Small intestine (tissue), 7 donors: ENCODE results near the gene ELANE. TPM values are rescaled to one million over a fixed set of nuclear protein-coding genes. Genes with fewer than 3 reads are reported as not detected.
"Not testable (repeated sequence)": the region's sequence is repeated elsewhere in the genome, so short reads cannot be mapped to it uniquely, and the experiment has no call there.

Source experiments
- DNase-seq, 2 donors: peaks; one replicate each; pipeline versions ENCODE4 v3.0.0 to v3.0.0-alpha.2; 2013
- FAIRE-seq: peaks from 2 replicates; lab custom pipeline; 2012; peaks lifted over from hg19 to GRCh38; lab: Jason Lieb, UNC
- H3K27ac ChIP-seq, 3 donors: one replicate each; pipeline ENCODE4 v1.5.1; 2013; ENCODE audit warnings: low read length in 2 of 3, mild to moderate bottlenecking in 2 of 3, control low read depth in 1 of 3, inconsistent platforms in 1 of 3, low read depth in 1 of 3, moderate library complexity in 1 of 3
- H3K27me3 ChIP-seq, 3 donors: one replicate each; pipeline ENCODE4 v1.6.1; 2013; ENCODE audit warnings: low read length in 3 of 3, inconsistent platforms in 1 of 3; ENCODE audit not compliant: control insufficient read depth in 3 of 3, insufficient read depth in 3 of 3
- H3K36me3 ChIP-seq, 3 donors: one replicate each; pipeline ENCODE4 v1.6.1; 2013; ENCODE audit warnings: low read length in 3 of 3, inconsistent platforms in 1 of 3, low read depth in 1 of 3, mild to moderate bottlenecking in 1 of 3, moderate library complexity in 1 of 3; ENCODE audit not compliant: control insufficient read depth in 3 of 3, insufficient read depth in 2 of 3
- H3K4me1 ChIP-seq, 3 donors: one replicate each; pipeline ENCODE4 v1.6.1; 2013; ENCODE audit warnings: low read length in 2 of 3, inconsistent platforms in 1 of 3, low read depth in 1 of 3, mild to moderate bottlenecking in 1 of 3, moderate library complexity in 1 of 3; ENCODE audit not compliant: control insufficient read depth in 3 of 3, insufficient read depth in 2 of 3
- H3K4me3 ChIP-seq, 3 donors: one replicate each; pipeline ENCODE4 v1.5.1; 2013; ENCODE audit warnings: low read length in 3 of 3, control low read depth in 1 of 3, inconsistent platforms in 1 of 3, low read depth in 1 of 3, mild to moderate bottlenecking in 1 of 3, moderate library complexity in 1 of 3
- H3K9me3 ChIP-seq, 2 donors: one replicate each; pipeline ENCODE4 v1.6.1; 2013; ENCODE audit warnings: low read depth in 1 of 2, low read length in 1 of 2; ENCODE audit not compliant: control insufficient read depth in 2 of 2, insufficient read depth in 1 of 2
- WGBS, 3 donors: extraction: QIAGEN DNeasy Blood & Tissue Kit; methylation state at CpG; one replicate each; pipeline ENCODE4 v1.1.7; 2013; 5-methylcytosine and 5-hydroxymethylcytosine counted together
- polyA plus RNA-seq, 4 donors: library from polyadenylated mRNA; stranded (reverse) in 3 of 4; unstranded in 1 of 4; fragments of 200-250 nt in 3 of 4; fragments of 120-200 nt in 1 of 4; gene quantifications; one replicate each; pipeline versions ENCODE4 v1.2.1 to v1.2.3, GENCODE V29; 2013
- donor health status: healthy with polysubstance abuse.
- donor health status: control.
- donor health status: control.
- donor health status: Bipolar disorder and iron deficiency.
- donor health status: healthy.

The ELANE gene
- polyA plus RNA-seq, 4 donors: 0.09 to 1.8 TPM; not detected in 2

DNA sequence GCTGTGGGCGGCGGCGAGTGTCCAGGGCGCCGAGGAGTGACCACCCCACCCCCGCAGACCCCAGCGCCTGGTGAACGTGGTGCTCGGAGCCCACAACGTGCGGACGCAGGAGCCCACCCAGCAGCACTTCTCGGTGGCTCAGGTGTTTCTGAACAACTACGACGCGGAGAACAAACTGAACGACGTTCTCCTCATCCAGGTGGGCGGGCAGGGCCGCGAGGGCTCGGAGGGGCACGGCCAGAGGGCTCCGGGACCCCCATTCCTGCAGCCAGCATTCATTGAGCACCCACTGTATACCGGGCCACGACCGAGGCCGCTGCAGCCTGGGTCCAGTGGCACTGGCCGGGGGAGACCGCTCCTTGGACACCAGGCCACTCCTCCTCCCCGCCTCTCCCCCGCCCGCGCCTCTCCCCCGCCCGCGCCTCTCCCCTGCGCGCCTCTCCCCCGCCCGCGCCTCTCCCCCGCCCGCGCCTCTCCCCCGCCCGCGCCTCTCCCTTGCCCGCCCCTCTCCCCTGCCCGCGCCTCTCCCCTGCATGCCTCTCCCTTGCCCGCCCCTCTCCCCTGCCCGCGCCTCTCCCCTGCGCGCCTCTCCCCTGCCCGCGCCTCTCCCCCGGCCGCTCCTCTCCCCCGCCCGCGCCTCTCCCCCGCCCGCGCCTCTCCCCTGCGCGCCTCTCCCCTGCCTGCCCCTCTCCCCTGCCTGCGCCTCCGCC, 8.1 kb upstream of the ELANE start:
- DNase-seq: no peak
- no peak for FAIRE-seq
- H3K36me3 ChIP-seq: no peaks in the 10 kb centered on the region
- peaks cover 4 to 68% (median 10%) of the 10 kb centered on the region in 3 donors for H3K27me3 ChIP-seq
- no peak overlapping the region for H3K27ac ChIP-seq
- H3K4me3 ChIP-seq: no peak overlapping the region
- 9 to 33% (median 10%) methylated on average over 24 to 69 of the region's 70 CpGs for WGBS, 3 donors
- peaks cover 0 to 5% (median 0%) of the 10 kb centered on the region in 3 donors for H3K4me1 ChIP-seq
- H3K9me3 ChIP-seq: no peaks in the 10 kb centered on the region

DNA sequence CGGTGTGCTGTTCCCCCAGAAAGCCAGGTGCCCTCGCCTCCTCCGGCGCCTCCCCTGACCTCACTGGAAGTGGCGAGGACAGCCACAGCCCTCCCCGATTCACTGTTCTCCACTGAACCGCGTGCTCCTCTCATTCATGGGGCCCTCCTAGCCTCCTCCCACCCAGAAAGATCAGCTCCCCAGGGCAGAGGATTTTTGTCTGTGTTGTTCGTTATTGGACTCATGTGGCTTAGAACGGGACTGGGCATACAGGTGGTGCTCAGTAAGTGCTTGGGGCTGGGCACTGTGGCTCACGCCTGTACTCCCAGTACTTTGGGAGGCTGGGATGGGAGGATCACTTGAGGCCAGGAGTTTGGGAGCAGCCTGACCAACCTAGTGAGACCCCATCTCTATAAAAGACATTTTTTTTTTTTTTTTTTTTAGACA, 7.5 kb upstream of the ELANE start:
- Histone ChIP-seq H3K27me3 (peaks cover 4 to 69% (median 10%) of the 10 kb centered on the region in 3 donors), H3K36me3 (no peaks in the 10 kb centered on the region), H3K4me3 (no peak overlapping the region), H3K9me3 (no peaks in the 10 kb centered on the region), H3K27ac (no peak overlapping the region), H3K4me1 (peaks cover 0 to 5% (median 0%) of the 10 kb centered on the region in 3 donors)
- DNase-seq (no peak), FAIRE-seq (no peak)
- WGBS, 3 donors: 9 to 40% (median 16%) methylated on average over 10 to 11 of the region's 11 CpGs

DNA sequence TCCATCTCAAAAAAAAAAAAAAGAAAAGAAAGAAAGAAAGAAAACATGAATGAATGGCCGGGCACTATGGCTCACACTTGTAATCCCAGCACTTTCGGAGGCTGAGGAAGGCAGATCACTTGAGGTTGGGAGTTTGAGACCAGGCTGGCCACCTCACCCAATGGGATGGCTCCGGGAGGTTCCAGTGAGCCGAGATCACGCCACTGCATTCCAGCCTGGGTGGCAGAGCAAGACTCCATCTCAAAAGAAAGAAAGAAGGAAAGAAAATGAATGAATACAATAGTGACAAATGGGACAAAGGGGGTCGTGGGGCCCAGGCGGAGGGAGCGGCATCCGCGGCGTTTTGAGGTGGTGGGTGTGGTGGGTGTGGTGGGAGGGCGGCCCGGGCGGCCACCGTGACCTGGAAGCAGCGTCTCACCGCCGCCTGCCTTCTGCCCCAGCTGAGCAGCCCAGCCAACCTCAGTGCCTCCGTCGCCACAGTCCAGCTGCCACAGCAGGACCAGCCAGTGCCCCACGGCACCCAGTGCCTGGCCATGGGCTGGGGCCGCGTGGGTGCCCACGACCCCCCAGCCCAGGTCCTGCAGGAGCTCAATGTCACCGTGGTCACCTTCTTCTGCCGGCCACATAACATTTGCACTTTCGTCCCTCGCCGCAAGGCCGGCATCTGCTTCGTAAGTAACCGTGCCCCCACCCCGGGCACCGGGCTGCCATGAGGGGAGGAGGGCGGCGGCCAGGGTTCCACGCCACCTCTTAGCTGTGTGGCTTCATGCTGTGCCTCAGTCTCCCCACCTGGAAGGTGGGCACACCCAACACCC, 6.2 kb upstream of the ELANE start:
- 57 to 72% (median 57%) methylated on average over 27 to 37 of the region's 37 CpGs for whole genome bisulfite sequencing, 3 donors
- DNase-seq: no peak
- H3K27me3 ChIP-seq: peaks cover 4 to 79% (median 10%) of the 10 kb centered on the region in 3 donors
- H3K36me3 ChIP-seq: no peaks in the 10 kb centered on the region
- H3K27ac ChIP-seq: no peak overlapping the region
- FAIRE-seq: no peak
- peaks cover 0 to 5% (median 0%) of the 10 kb centered on the region in 3 donors for H3K4me1 ChIP-seq
- no peak overlapping the region for H3K4me3 ChIP-seq
- H3K9me3 ChIP-seq: no peaks in the 10 kb centered on the region

DNA sequence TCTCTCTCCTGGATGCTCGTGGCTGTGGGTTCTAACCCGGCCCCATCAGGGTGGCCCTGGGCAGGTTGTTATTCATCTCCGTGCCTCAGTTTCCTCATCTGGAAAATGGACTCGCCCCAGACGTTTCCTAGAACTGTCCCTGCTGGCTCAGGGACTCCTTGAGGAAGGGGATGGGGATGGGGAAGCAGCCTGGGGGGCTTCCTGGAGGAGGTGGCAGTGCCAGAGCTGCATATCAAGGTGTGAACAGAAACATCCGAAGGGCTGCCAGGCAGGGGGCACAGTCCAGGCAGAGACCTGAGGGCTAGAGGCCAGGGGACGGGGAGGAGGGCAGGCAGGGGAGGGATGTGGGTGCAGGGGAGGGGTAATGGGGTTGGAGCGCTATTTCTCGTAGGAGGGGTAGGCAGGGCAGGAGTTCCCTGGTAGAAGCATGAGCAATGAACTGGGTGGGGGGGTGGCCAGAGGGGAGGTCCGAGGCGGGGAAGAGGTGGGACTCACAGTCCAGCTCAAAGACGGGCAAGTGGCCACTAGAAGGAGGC, 3.6 kb upstream of the ELANE start:
- Histone ChIP-seq H3K27me3 (peaks cover 8 to 84% (median 11%) of the 10 kb centered on the region in 3 donors), H3K9me3 (no peaks in the 10 kb centered on the region), H3K4me1 (peaks cover 0 to under 1% (median 0%) of the 10 kb centered on the region in 3 donors), H3K27ac (peak overlapping the region in 1 of 3 donors; percentile 32), H3K36me3 (no peaks in the 10 kb centered on the region), H3K4me3 (no peak overlapping the region)
- no peak for DNase-seq
- FAIRE-seq: no peak
- 30 to 45% (median 33%) methylated on average over 11 to 12 of the region's 12 CpGs for WGBS, 3 donors

DNA sequence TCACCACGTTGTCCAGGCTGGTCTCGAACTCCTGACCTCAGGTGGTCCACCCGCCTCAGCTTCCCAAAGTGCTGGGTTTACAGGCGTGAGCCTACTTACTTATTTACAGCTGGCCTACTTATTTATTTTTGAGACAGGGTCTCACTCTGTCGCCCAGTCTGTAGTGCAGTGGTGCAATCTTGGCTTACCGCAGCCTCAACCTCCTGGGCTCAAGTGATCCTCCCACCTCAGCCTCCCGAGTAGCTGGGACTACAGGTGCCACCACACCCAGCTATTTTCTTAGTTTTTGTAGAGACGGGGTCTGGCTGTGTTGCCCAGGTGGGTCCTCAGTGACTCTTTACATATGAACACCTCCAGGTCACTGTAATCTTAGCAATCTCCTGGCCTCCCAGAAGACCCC, 2.9 kb upstream of the ELANE start:
- not testable (repeated sequence) for H3K36me3 ChIP-seq, DNase-seq, H3K4me3 ChIP-seq, H3K9me3 ChIP-seq, H3K4me1 ChIP-seq, H3K27ac ChIP-seq, FAIRE-seq
- peaks cover 7 to 78% (median 11%) of the 10 kb centered on the region in 3 donors for H3K27me3 ChIP-seq
- WGBS, 3 donors: 66 to 78% (median 75%) methylated on average over 8 of the region's 8 CpGs

DNA sequence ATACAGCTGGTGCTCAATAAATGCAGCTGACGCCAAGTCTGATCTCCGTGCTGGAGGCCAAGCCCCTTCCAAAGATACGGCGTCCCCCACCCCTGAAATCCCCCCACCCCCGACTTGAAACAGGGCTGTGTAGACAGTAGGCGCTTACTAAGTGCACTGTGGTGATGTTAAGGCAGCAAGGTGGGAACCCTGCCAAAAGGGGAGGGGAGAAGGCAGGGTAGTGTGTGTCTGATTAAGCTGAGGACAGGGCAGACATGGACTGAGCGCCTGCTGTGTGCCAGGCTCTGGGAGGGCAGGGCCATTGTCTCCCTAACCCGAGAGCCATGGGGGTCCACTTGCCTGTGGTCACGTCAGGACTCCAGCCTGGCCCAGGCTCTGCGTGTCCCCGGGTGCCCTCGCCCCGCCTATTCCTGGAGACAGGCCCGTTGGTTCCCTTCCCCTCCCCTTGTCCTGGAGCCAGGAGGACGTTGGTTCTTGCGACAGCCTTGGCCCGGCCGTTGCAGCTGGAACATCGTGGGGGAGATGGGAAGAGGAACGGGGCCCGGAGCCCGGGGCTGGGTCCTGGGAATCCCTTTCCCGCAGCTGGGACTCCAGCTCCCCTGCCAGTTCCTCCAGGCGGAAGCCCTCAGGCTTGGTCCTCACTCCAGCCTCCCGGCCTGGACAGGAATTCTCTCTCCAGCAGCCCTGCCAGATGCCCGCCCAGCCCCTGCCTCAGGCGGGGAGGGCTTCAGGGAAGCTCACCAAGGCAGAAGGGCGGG, 1.7 kb upstream of the ELANE start:
- peak; percentile 35 to 59 for DNase-seq
- 17 to 22% (median 20%) methylated on average over 21 to 28 of the region's 28 CpGs for WGBS, 3 donors

DNA sequence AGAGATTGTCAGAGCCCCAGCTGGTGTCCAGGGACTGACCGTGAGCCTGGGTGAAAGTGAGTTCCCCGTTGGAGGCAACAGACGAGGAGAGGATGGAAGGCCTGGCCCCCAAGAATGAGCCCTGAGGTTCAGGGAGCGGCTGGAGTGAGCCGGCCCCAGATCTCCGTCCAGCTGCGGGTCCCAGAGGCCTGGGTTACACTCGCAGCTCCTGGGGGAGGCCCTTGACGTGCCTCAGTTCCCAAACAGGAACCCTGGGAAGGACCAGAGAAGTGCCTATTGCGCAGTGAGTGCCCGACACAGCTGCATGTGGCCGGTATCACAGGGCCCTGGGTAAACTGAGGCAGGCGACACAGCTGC, 1.1 kb upstream of the ELANE start:
- WGBS, 3 donors: 30 to 36% (median 34%) methylated on average over 13 of the region's 13 CpGs
- Histone ChIP-seq H3K4me3 (no peak overlapping the region), H3K27me3 (peaks cover 3 to 63% (median 10%) of the 10 kb centered on the region in 3 donors), H3K4me1 (no peaks in the 10 kb centered on the region), H3K27ac (peak overlapping the region in 2 of 3 donors; percentile 45 to 91), H3K36me3 (no peaks in the 10 kb centered on the region), H3K9me3 (no peaks in the 10 kb centered on the region)
- FAIRE-seq (no peak), DNase-seq (no peak)

More for the DNA sequence above, 1.7 kb upstream of the ELANE start:
- H3K27ac ChIP-seq: peak overlapping the region in 2 of 3 donors; percentile 45 to 91
- FAIRE-seq: no peak
- H3K4me3 ChIP-seq: no peak overlapping the region
- no peaks in the 10 kb centered on the region for H3K36me3 ChIP-seq
- peaks cover 3 to 68% (median 11%) of the 10 kb centered on the region in 3 donors for H3K27me3 ChIP-seq
- H3K4me1 ChIP-seq: no peaks in the 10 kb centered on the region
- no peaks in the 10 kb centered on the region for H3K9me3 ChIP-seq
